ENCODE data around the gene MTUS2. TPM values are rescaled to one million over a fixed set of nuclear protein-coding genes. Genes with fewer than 3 reads are reported as not detected.

The MTUS2 gene
- total and polyA plus RNA-seq, 10 donors = 0.20 to 3.2 (median 0.85) TPM

GRCh38 chr13:29129616-29130015 is 309.5 kb downstream of the MTUS2 start:
- DNase-seq = no peak
- Histone ChIP-seq H3K4me1 (peaks cover 0 to 6% (median 0%) of the 10 kb centered on the region in 6 donors), H3K27me3 (replicated peaks in 1 of 7) (no peaks in the 10 kb centered on the region), H3K4me3 (no peak overlapping the region), H3K9me3 (no peaks in the 10 kb centered on the region), H3K36me3 (no peaks in the 10 kb centered on the region), H3K27ac (no peak overlapping the region)
- intact Hi-C loops (cut with DNase I; ENCODE audit: low total_unique reads) = no loop called here
- TF ChIP-seq POLR2A (IDR thresholded peaks at IDR 0.05) (no peak), POLR2AphosphoS5 (IDR thresholded peaks at IDR 0.05) (no peak), CTCF (IDR thresholded peaks at IDR 0.05 in 8 of 11, conservative IDR thresholded peaks at IDR 0.05 in 3 of 11) (no peak)
- WGBS, 5 donors = 61 to 85% (median 66%) methylated on average over 2 of the region's 2 CpGs

DNA sequence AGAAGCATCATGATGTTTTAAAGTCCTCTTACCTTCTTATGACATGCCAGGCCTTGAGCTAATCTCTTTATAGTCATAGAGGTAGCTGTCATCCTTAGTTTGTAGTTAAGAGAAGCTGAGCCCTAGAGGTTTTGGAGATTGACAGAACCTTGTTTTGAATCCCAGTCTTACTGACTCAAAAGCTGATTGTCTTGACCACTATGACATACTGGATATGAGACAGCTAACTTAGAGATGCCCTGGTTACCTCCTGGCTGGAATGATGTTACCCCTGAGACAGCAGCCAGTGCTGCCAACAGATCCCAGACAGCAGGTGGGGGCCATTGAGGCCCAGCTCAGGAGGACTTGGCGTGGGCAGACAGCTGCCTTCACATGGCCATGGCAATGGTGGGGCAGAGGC is 311.0 kb downstream of the MTUS2 start:
- intact Hi-C loops (cut with DNase I; ENCODE audit: low total_unique reads) = no loop called here
- H3K4me1 ChIP-seq = peaks cover 0 to 1% (median 0%) of the 10 kb centered on the region in 6 donors
- H3K27me3 ChIP-seq (replicated peaks in 1 of 7) = no peaks in the 10 kb centered on the region
- no peaks in the 10 kb centered on the region for H3K36me3 ChIP-seq
- peaks cover 0 to 2% (median 0%) of the 10 kb centered on the region in 8 donors for H3K9me3 ChIP-seq
- WGBS, 5 donors = 70 to 96% (median 84%) methylated on average over 1 of the region's 1 CpG; no CpG with 5 or more reads in 1 of the 5 donors
- DNase-seq = no peak
- H3K4me3 ChIP-seq = no peak overlapping the region
- TF ChIP-seq CTCF (IDR thresholded peaks at IDR 0.05 in 8 of 11, conservative IDR thresholded peaks at IDR 0.05 in 3 of 11) (no peak), POLR2AphosphoS5 (IDR thresholded peaks at IDR 0.05) (no peak), POLR2A (IDR thresholded peaks at IDR 0.05) (no peak)
- H3K27ac ChIP-seq = no peak overlapping the region

GRCh38 chr13:29131881-29132668 is 311.9 kb downstream of the MTUS2 start:
- peaks cover 0 to 11% (median 7%) of the 10 kb centered on the region in 8 donors for H3K9me3 ChIP-seq
- no peak overlapping the region for H3K27ac ChIP-seq
- intact Hi-C loops (cut with DNase I; ENCODE audit: low total_unique reads) = no loop called here
- no peak for DNase-seq
- 72 to 81% (median 75%) methylated on average over 4 of the region's 4 CpGs for WGBS, 5 donors
- no peak overlapping the region for H3K4me3 ChIP-seq
- no peaks in the 10 kb centered on the region for H3K27me3 ChIP-seq (replicated peaks in 1 of 7)
- TF ChIP-seq POLR2AphosphoS5 (IDR thresholded peaks at IDR 0.05) (no peak), CTCF (IDR thresholded peaks at IDR 0.05 in 8 of 11, conservative IDR thresholded peaks at IDR 0.05 in 3 of 11) (no peak), POLR2A (IDR thresholded peaks at IDR 0.05) (no peak)
- no peaks in the 10 kb centered on the region for H3K4me1 ChIP-seq
- H3K36me3 ChIP-seq = no peaks in the 10 kb centered on the region

DNA sequence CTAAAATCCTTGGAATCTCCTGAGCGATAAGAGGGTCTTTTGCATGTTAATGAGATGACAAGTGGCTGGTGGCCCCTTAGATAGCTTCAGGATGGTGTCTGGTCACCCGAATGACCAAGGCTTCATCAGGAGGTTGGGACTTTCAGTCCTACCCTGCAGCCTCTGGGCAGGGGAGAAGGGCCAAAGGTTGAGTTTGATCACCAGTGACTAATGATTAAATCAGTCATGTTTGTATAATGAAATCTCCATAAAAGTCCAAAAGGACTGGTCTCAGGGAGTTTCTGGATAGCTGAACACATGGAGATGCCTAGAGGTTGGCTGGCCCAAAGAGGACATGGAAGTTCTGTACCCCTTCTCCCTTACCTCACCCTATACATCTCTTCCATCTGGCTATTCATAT is 316.2 kb downstream of the MTUS2 start:
- no peaks in the 10 kb centered on the region for H3K27me3 ChIP-seq (replicated peaks in 1 of 7)
- no peak for DNase-seq
- intact Hi-C loops (cut with DNase I; ENCODE audit: low total_unique reads) = no loop called here
- peaks cover 0 to 22% (median 13%) of the 10 kb centered on the region in 8 donors for H3K9me3 ChIP-seq
- H3K4me3 ChIP-seq = no peak overlapping the region
- no peak for TF ChIP-seq POLR2A (IDR thresholded peaks at IDR 0.05)
- TF ChIP-seq CTCF (IDR thresholded peaks at IDR 0.05 in 8 of 11, conservative IDR thresholded peaks at IDR 0.05 in 3 of 11) = no peak
- TF ChIP-seq POLR2AphosphoS5 (IDR thresholded peaks at IDR 0.05) = no peak
- no peaks in the 10 kb centered on the region for H3K4me1 ChIP-seq
- no peaks in the 10 kb centered on the region for H3K36me3 ChIP-seq
- 82 to 94% (median 89%) methylated on average over 2 of the region's 2 CpGs for WGBS, 5 donors
- H3K27ac ChIP-seq = no peak overlapping the region
